HG02642 (cell line): Measurements from ENCODE around the gene SLC26A6.

Experiments
- ATAC-seq: cut with Tn5 transposase; IDR thresholded peaks from one replicate; pipeline ENCODE4 v1.9.1; 2021; ENCODE audit warnings: mild to moderate bottlenecking; ENCODE audit not compliant: unreplicated experiment, poor library complexity

The SLC26A6 gene

DNA sequence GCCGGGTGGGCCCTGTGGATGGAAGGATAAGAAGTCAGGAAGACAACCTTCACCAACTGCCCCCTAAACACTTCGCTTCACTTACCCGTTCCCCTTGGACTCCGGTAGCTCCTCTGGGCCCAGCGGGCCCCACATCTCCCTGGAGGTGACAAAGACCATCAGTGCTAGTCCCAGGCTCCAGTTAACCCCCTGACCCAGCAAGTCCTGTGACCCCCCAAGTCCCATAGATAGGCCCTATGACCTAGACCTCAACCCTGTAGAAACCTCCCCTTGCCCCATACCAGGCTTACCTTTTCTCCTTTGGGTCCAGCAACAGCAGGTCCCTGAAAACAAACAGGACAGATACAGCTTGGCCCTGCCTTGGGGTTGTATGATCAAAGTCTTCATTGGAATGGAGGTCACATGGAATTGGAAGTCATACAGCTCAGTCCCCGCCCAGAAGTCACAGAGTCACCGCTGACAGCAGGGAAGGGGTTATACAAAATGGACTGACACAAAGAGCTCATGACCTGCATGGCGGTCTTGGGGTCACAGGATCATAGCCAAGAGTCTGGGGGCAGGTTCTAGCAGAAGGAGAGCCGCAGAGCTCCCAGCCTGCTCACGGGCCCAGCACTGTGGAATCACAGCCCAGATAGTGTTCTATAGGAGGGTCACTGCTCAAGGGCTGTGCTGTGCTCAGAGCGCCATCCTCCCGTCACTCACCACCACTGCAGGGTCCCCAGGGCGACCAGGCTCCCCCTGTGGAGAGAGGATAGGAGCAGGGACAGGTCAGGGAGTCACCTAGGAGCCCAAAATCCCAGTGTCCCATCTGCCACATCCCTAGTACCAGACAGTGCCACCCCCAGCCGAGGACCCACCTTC is 53.4 kb downstream of the SLC26A6 start:
- ATAC-seq: no peak

DNA sequence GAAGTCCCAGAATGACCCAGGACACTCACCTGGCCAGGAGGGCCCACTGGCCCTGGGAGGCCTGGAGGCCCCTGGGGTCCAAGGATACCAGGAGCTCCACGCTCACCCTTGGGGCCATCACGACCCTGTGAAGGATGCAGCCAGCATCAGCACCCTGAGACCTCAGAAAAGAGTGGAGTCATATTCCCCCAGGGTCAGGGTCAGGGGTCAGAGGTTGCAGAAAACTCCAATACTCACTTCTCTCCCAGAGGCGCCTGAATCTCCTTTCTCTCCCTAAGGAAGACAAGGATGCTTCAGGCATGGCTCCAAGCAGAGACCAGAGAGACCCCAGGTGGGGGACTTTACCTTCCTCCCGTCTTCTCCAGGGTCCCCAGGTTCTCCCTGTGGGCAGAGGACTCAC is 58.6 kb downstream of the SLC26A6 start:
- no peak for ATAC-seq
